ENCODE data around the gene MYT1. TPM values are rescaled to one million over a fixed set of nuclear protein-coding genes. Genes with fewer than 3 reads are reported as not detected.
A peak's percentile ranks its signal among the peaks of the same experiment; 100 is the strongest.

Gene MYT1
- total and polyA plus RNA-seq, 2 of the 8 experiments (the other 6 are each of a cell fraction or from before 2014, with no cell fraction given): 0.63 to 2.0 TPM

- H4K91ac ChIP-seq (replicated peaks; ENCODE audit: insufficient read length, low read length): peak overlapping the region; percentile 39
- no peak overlapping the region for H3K4me3 ChIP-seq (ENCODE audit: extremely low read depth in 1 of 4, insufficient read depth in 2 of 4, low read depth in 3 of 4, low read length in 4 of 4)
- peak overlapping the region; percentile 39; the same call in 1 of the 2 replicates for H2BK5ac ChIP-seq (ENCODE audit: low read depth, low read length)
- 0 out of 2 replicates have a peak overlapping the region, but pooled peaks have one; percentile 43 for H2BK12ac ChIP-seq (ENCODE audit: low read depth, low read length)
- H2AK5ac ChIP-seq (ENCODE audit: low read depth, low read length): no peak overlapping the region
- no peak overlapping the region for H3K23ac ChIP-seq (ENCODE audit: insufficient read length)
- no peak overlapping the region for H2BK120ac ChIP-seq (replicated peaks; ENCODE audit: low read depth, low read length)
- H3K79me2 ChIP-seq (ENCODE audit: control insufficient read depth in 1 of 2, insufficient read depth in 2 of 2, low read length in 2 of 2): no peaks in the 10 kb centered on the region
- no peaks in the 10 kb centered on the region for H3K23me2 ChIP-seq (ENCODE audit: low read depth, low read length)
- FAIRE-seq (no peak), DNase-seq (ENCODE audit: low read depth in 1 of 2, low spot score in 2 of 2) (no peak)
- H3K36me3 ChIP-seq (ENCODE audit: control insufficient read depth in 2 of 4, insufficient read depth in 4 of 4, low read length in 3 of 4): no peaks in the 10 kb centered on the region
- no peak overlapping the region; a peak in 1 of 7 replicates for H3K9ac ChIP-seq (replicated peaks in 1 of 4; ENCODE audit: extremely low read depth in 1 of 4, low read depth in 3 of 4, low read length in 3 of 4)
- peak overlapping the region; percentile 52 for H4K8ac ChIP-seq (ENCODE audit: extremely low read depth, insufficient read depth, low read length)
- peaks cover 4 to 11% (median 10%) of the 10 kb centered on the region in 4 experiments; a peak in 6 of 7 replicates for H3K27me3 ChIP-seq (replicated peaks in 1 of 4; ENCODE audit: control insufficient read depth in 3 of 4, extremely low read depth in 1 of 4, insufficient read depth in 3 of 4, low read length in 3 of 4)
- 70% methylated on average over 32 of the region's 32 CpGs; no CpG with 5 or more reads in 1 of the 2 experiments for WGBS, 2 experiments (ENCODE audit: extremely low coverage in 1 of 2, insufficient coverage in 1 of 2, insufficient read length in 1 of 2, insufficient replicate concordance in 2 of 2, low coverage in 1 of 2, low lambda C conversion rate in 2 of 2, missing lambda C conversion rate in 1 of 2)
- peaks cover 0 to 2% of the 10 kb centered on the region in 2 experiments for H4K20me1 ChIP-seq (replicated peaks in 1 of 2; ENCODE audit: control insufficient read depth in 1 of 2, insufficient read depth in 2 of 2, low read length in 2 of 2)
- ChIA-PET CTCF (ENCODE audit: partially characterized antibody) (interaction anchor here (0.6 to 2.3 kb wide), 8 partner anchors 14 to 63 kb away, joined by 3 to 7 read pairs (median 4); no protein-coding TSS in a partner anchor), POLR2A (ENCODE audit: partially characterized antibody) (interaction anchor here (1.4 kb wide), 1 partner anchor 99 kb away, joined by 4 read pairs; no protein-coding TSS in a partner anchor)
- H4K5ac ChIP-seq (ENCODE audit: insufficient read length, low read depth, low read length): no peak overlapping the region
- H2BK20ac ChIP-seq (ENCODE audit: low read length): peak overlapping the region; percentile 37; the same call in 1 of the 2 replicates
- no peak overlapping the region for H2AFZ ChIP-seq (ENCODE audit: low read length)
- no peak overlapping the region for H3K27ac ChIP-seq (ENCODE audit: low read depth, low read length)
- H2BK15ac ChIP-seq (ENCODE audit: low read length): peak overlapping the region; percentile 63; the same call in 1 of the 2 replicates
- H3K18ac ChIP-seq (ENCODE audit: extremely low read depth, low read length): peak overlapping the region; percentile 40; the same call in 1 of the 2 replicates
- no peak overlapping the region for H3K56ac ChIP-seq (replicated peaks; ENCODE audit: insufficient read length, low read depth, low read length)
- H3K9me3 ChIP-seq (ENCODE audit: insufficient read depth in 2 of 2, low read depth in 1 of 2, low read length in 1 of 2): no peaks in the 10 kb centered on the region
- peak overlapping the region; percentile 41 to 53 for H3K4me2 ChIP-seq (ENCODE audit: insufficient read depth in 1 of 2, low read depth in 2 of 2, low read length in 2 of 2)
- H3K4ac ChIP-seq (replicated peaks; ENCODE audit: insufficient read length, low read depth, low read length): no peak overlapping the region
- no peak overlapping the region for H3K14ac ChIP-seq (ENCODE audit: insufficient read length)
- H3K4me1 ChIP-seq (replicated peaks in 1 of 4; ENCODE audit: control insufficient read depth in 3 of 4, insufficient read depth in 4 of 4, low read length in 3 of 4): peaks cover 6 to 29% (median 20%) of the 10 kb centered on the region in 4 experiments
- no peaks in the 10 kb centered on the region for H3K79me1 ChIP-seq (ENCODE audit: low read depth, low read length)
- TF ChIP-seq POU5F1 (IDR thresholded peaks at IDR 0.05; ENCODE audit: low read depth, low read length) (no peak), JUN (IDR thresholded peaks at IDR 0.05; ENCODE audit: low read depth, low read length) (no peak), SP1 (IDR thresholded peaks at IDR 0.05; ENCODE audit: low read depth, low read length) (no peak), YY1 (IDR thresholded peaks at IDR 0.05; ENCODE audit: low read depth, low read length) (no peak), EZH2 (IDR thresholded peaks at IDR 0.05; ENCODE audit: low read depth, low read length, severe bottlenecking) (no peak), ZNF274 (IDR thresholded peaks at IDR 0.05; ENCODE audit: borderline replicate concordance, extremely low read depth, low read length) (no peak), RBBP5 (IDR thresholded peaks at IDR 0.05; ENCODE audit: borderline replicate concordance, low read depth, low read length) (no peak), ASH2L (IDR thresholded peaks at IDR 0.05; ENCODE audit: low read length) (no peak), CHD1 (IDR thresholded peaks at IDR 0.05; ENCODE audit: low read depth, low read length) (no peak)
Observed at GRCh38 chr20:64160526-64161355, 3.5 kb upstream of the MYT1 start.

Data from H1 (cell line).